Measurements from ENCODE around the gene PHEX.

DNA sequence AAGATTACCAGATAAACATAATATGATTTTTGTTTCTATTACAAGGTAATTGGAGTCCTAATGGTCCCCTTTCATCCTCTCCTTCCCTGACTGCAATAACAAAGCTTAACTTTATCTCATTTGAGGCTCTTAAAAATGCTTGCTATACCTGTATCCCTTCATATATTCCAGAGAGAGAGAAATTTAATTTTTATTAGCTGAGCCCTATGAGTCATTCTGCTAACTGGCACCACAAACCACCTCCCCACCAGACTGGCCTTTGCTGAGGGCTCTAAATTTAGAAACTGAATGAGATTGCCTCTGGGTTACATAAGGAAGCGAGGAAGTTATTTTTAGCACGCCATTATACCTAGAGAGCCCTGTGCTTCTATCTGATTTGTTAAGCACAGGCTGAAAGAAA, 268.0 kb downstream of the PHEX start:
- TF ChIP-seq, protein P1, sequence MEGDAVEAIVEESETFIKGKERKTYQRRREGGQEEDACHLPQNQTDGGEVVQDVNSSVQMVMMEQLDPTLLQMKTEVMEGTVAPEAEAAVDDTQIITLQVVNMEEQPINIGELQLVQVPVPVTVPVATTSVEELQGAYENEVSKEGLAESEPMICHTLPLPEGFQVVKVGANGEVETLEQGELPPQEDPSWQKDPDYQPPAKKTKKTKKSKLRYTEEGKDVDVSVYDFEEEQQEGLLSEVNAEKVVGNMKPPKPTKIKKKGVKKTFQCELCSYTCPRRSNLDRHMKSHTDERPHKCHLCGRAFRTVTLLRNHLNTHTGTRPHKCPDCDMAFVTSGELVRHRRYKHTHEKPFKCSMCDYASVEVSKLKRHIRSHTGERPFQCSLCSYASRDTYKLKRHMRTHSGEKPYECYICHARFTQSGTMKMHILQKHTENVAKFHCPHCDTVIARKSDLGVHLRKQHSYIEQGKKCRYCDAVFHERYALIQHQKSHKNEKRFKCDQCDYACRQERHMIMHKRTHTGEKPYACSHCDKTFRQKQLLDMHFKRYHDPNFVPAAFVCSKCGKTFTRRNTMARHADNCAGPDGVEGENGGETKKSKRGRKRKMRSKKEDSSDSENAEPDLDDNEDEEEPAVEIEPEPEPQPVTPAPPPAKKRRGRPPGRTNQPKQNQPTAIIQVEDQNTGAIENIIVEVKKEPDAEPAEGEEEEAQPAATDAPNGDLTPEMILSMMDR (IDR thresholded peaks at IDR 0.05): no peak
- no peak for TF ChIP-seq ZFX (IDR thresholded peaks at IDR 0.05; ENCODE audit: borderline replicate concordance)
